HepG2 (cell line): ENCODE measurements around the gene GARIN3. TPM values are rescaled to one million over a fixed set of nuclear protein-coding genes. Genes with fewer than 3 reads are reported as not detected.

Experiments used
- ATAC-seq: fragments of 200-7000 bp; cut with Tn5 transposase; 3 replicates; pipeline ENCODE4 v1.9.1; 2020; ENCODE audit warnings: mild to moderate bottlenecking, moderate library complexity
- BruUV-seq: library from RNA; stranded (reverse); fragments of 400-500 nt; replicated peaks from 2 replicates; lab custom pipeline; 2021; lab: Mats Ljungman, UMichigan
- CTCF ChIA-PET: fragments of 300-600 bp; formaldehyde crosslinking; extraction: SDS; loops from one replicate; lab custom pipeline; 2021; ENCODE audit warnings: low total read pairs, inconsistent platforms, low intra/inter-chr PET ratio; lab: Yijun Ruan, JAX
- POLR2A ChIA-PET: fragments of 350-600 bp; sonication (Branson Sonifier 250); formaldehyde crosslinking; loops from one replicate; lab custom pipeline; 2020; ENCODE audit warnings: antibody characterized with exemption, inconsistent platforms; lab: Yijun Ruan, JAX
- DNase-seq: peaks from one replicate; pipeline ENCODE4 v3.0.0-alpha.2; 2015; ENCODE audit warnings: low spot score
- FAIRE-seq: peaks from 3 replicates; lab custom pipeline; 2011; peaks lifted over from hg19 to GRCh38; lab: Jason Lieb, UNC
- H2AFZ ChIP-seq: one replicate; pipeline ENCODE4 v1.6.1; 2011; ENCODE audit warnings: low read length, inconsistent platforms
- H3K27ac ChIP-seq: fragments of 300-600 bp; 3 replicates; pipeline ENCODE4 v1.8.0; 2011; ENCODE audit warnings: mixed run types, mild to moderate bottlenecking, mixed read lengths, low read length, inconsistent platforms; ENCODE audit not compliant: insufficient read depth; ENCODE audit errors: extremely low read length
- H3K27me3 ChIP-seq, 2 experiments: fragments of 200-600 bp in 1 of 2; 2 replicates in 1 of 2; 3 replicates in 1 of 2; pipeline versions ENCODE4 v1.6.0 to v1.8.0; 2011; ENCODE audit warnings: low read length in 2 of 2, mild to moderate bottlenecking in 2 of 2, moderate library complexity in 2 of 2, inconsistent platforms in 1 of 2; ENCODE audit not compliant: insufficient read depth in 2 of 2, control insufficient read depth in 1 of 2
- H3K36me3 ChIP-seq, 2 experiments: fragments of 200-600 bp in 1 of 2; replicated peaks in 1 of 2; 2 replicates in 1 of 2; 3 replicates in 1 of 2; pipeline versions ENCODE4 v1.5.1 to v1.8.0; 2011; ENCODE audit warnings: low read length in 2 of 2, inconsistent platforms in 1 of 2; ENCODE audit not compliant: insufficient read depth in 2 of 2, control insufficient read depth in 1 of 2
- H3K4me1 ChIP-seq: 2 replicates; pipeline ENCODE4 v1.5.1; 2012; ENCODE audit warnings: low read length, inconsistent platforms; ENCODE audit not compliant: insufficient read depth
- H3K4me2 ChIP-seq: 2 replicates; pipeline ENCODE4 v1.6.0; 2011; ENCODE audit warnings: low read depth, low read length, inconsistent platforms
- H3K4me3 ChIP-seq, 3 experiments: fragments of 200-600 bp in 1 of 3; sonication (generic), shearing (Covaris generic) in 1 of 3; replicated peaks in 1 of 3; 2 replicates each; pipeline ENCODE4 v1.5.1; 2011 to 2016; ENCODE audit warnings: low read length in 3 of 3, inconsistent platforms in 2 of 3, low read depth in 2 of 3, mild to moderate bottlenecking in 2 of 3, control low read depth in 1 of 3, mixed read lengths in 1 of 3; ENCODE audit not compliant: insufficient read depth in 1 of 3
- H3K79me2 ChIP-seq: one replicate; pipeline ENCODE4 v1.6.1; 2011; ENCODE audit warnings: low read length, inconsistent platforms; ENCODE audit not compliant: insufficient read depth
- H3K9ac ChIP-seq: 2 replicates; pipeline ENCODE4 v1.6.0; 2011; ENCODE audit warnings: mild to moderate bottlenecking, low read depth, low read length, inconsistent platforms; ENCODE audit not compliant: insufficient read depth
- H3K9me3 ChIP-seq: 2 replicates; pipeline ENCODE4 v1.5.1; 2012; ENCODE audit warnings: mild to moderate bottlenecking, low read length
- H4K20me1 ChIP-seq: 2 replicates; pipeline ENCODE4 v1.6.0; 2011; ENCODE audit warnings: inconsistent platforms, mild to moderate bottlenecking, low read length, moderate library complexity; ENCODE audit not compliant: insufficient read depth
- CBX1 ChIP-seq: IDR thresholded peaks from one replicate; pipeline ENCODE4 v1.6.1; 2016; ENCODE audit warnings: antibody characterized with exemption, low read depth
- DRAP1 ChIP-seq: IDR thresholded peaks from 2 replicates; pipeline ENCODE4 v1.6.1; 2016; ENCODE audit warnings: missing genetic modification reagents, missing compliant biosample characterization
- HDAC2 ChIP-seq: sonication (generic); formaldehyde crosslinking; IDR thresholded peaks from 2 replicates; pipeline ENCODE4 v1.4.0; 2020; ENCODE audit warnings: missing genetic modification reagents
- KLF12 ChIP-seq: sonication (generic); formaldehyde crosslinking; IDR thresholded peaks from 2 replicates; pipeline ENCODE4 v1.4.0; 2020; ENCODE audit warnings: missing genetic modification reagents, borderline replicate concordance
- KLF9 ChIP-seq: IDR thresholded peaks from 2 replicates; pipeline ENCODE4 v1.6.1; 2016; ENCODE audit warnings: low read depth
- NR2C2 ChIP-seq: sonication (generic); formaldehyde crosslinking; IDR thresholded peaks from 2 replicates; pipeline ENCODE4 v1.4.0; 2020; ENCODE audit warnings: missing genetic modification reagents, mild to moderate bottlenecking, moderate library complexity, borderline replicate concordance
- TCF7 ChIP-seq: sonication (generic); IDR thresholded peaks from 2 replicates; pipeline ENCODE4 v1.6.1; 2016; ENCODE audit warnings: antibody characterized with exemption, low read depth
- TEAD3 ChIP-seq: optimal IDR thresholded peaks from 2 replicates; pipeline ENCODE3; 2016; ENCODE audit warnings: borderline replicate concordance
- TERF1 ChIP-seq: sonication (generic); formaldehyde crosslinking; IDR thresholded peaks from 2 replicates; pipeline ENCODE4 v1.8.0; 2022; ENCODE audit warnings: mild to moderate bottlenecking, missing genetic modification reagents, moderate library complexity
- UBTF ChIP-seq: sonication (generic); formaldehyde crosslinking; IDR thresholded peaks from 2 replicates; pipeline ENCODE4 v1.4.0; 2020; ENCODE audit warnings: mild to moderate bottlenecking, missing genetic modification reagents
- ZBTB20 ChIP-seq: sonication (generic); formaldehyde crosslinking; IDR thresholded peaks from 2 replicates; pipeline ENCODE4 v1.8.1; 2023; ENCODE audit warnings: missing genetic modification reagents, low read depth, mild to moderate bottlenecking, borderline replicate concordance
- ZBTB8A ChIP-seq: sonication (generic); formaldehyde crosslinking; IDR thresholded peaks from 2 replicates; pipeline ENCODE4 v1.4.0; 2020; ENCODE audit warnings: mild to moderate bottlenecking, low read depth, missing genetic modification reagents, borderline replicate concordance
- ZNF605 ChIP-seq: sonication (generic); formaldehyde crosslinking; IDR thresholded peaks from 2 replicates; pipeline ENCODE4 v1.8.0; 2022; ENCODE audit warnings: mild to moderate bottlenecking, missing genetic modification reagents
- WGBS: methylation state at CpG from one replicate; pipeline ENCODE4 v1.1.6; 2017; ENCODE audit warnings: low lambda C conversion rate; 5-methylcytosine and 5-hydroxymethylcytosine counted together
- in situ Hi-C: cut with HindIII; loops from 2 replicates; pipeline ENCODE4 v1.10.0; 2017; ENCODE audit warnings: low pct_unique_long_range_greater_than_20kb; ENCODE audit not compliant: extremely low pct_ligation_motif_present
- intact Hi-C: fragments of 100-400 bp; cut with micrococcal nuclease; formaldehyde crosslinking; loops from one replicate; pipeline ENCODE4 v1.10.0; 2022; ENCODE audit not compliant: unreplicated experiment
- polyA plus RNA-seq, 8 experiments: library from polyadenylated mRNA; depleted of rRNA in 3 of 8; stranded (reverse) in 7 of 8; unstranded in 1 of 8; fragments of >200 nt; fragmentation: Illumina TruSeq in 4 of 8; extraction: Trizol in 4 of 8; gene quantifications; 2 replicates each; pipeline versions ENCODE4 v1.2.1 to v1.2.3, GENCODE V29; 2011 to 2016; ENCODE audit warnings: low read depth in 4 of 8, missing spikeins in 1 of 8, mixed read lengths in 1 of 8; ENCODE audit not compliant: insufficient read depth in 1 of 8
- total RNA-seq, 5 experiments: library from RNA; depleted of rRNA; stranded (reverse); fragments of >200 nt; fragmentation: Illumina TruSeq; extraction: Trizol; gene quantifications; 2 replicates each; pipeline ENCODE4 v1.2.3, GENCODE V29; 2016; ENCODE audit warnings: low read depth in 1 of 5

GARIN3 gene
- total and polyA plus RNA-seq, 2 of the 13 experiments (the other 11 are each of a cell fraction or from before 2014, with no cell fraction given): not detected

- BruUV-seq: no TSS peak
- H3K27ac ChIP-seq: no peak overlapping the region
Observed at GRCh38 chr5:157130925-157131324, 35.1 kb downstream of the GARIN3 start.

More at GRCh38 chr5:157130925-157131324, 35.1 kb downstream of the GARIN3 start:
- DNase-seq (no peak), ATAC-seq (no peak), FAIRE-seq (no peak)
- intact Hi-C loops (loop anchor here (5.0 to 10.0 kb wide), 4 partner anchors 194 to 1516 kb away; no protein-coding TSS in a partner anchor), in situ Hi-C loops (loop anchor here (25.0 kb wide), 3 partner anchors 294 to 1194 kb away; no protein-coding TSS in a partner anchor)
- Histone ChIP-seq H2AFZ (no peak overlapping the region), H3K9me3 (no peaks in the 10 kb centered on the region), H4K20me1 (no peaks in the 10 kb centered on the region), H3K79me2 (no peaks in the 10 kb centered on the region), H3K27me3 (no peaks in the 10 kb centered on the region), H3K4me2 (no peak overlapping the region), H3K9ac (no peak overlapping the region), H3K36me3 (no peaks in the 10 kb centered on the region), H3K4me1 (peaks cover 24% of the 10 kb centered on the region; the same call in 1 of the 2 replicates), H3K4me3 (no peak overlapping the region)
- POLR2A ChIA-PET: no interaction called here
- CTCF ChIA-PET: no interaction called here
- WGBS: 94% methylated on average over 7 of the region's 7 CpGs
- no peak for TF ChIP-seq TCF7
- no peak for TF ChIP-seq ZBTB20 (CRISPR knock-in tag)
- TF ChIP-seq HDAC2 (CRISPR knock-in tag): no peak
- no peak for TF ChIP-seq TEAD3 (CRISPR knock-in tag)
- no peak for TF ChIP-seq UBTF (CRISPR knock-in tag)
- TF ChIP-seq KLF9 (CRISPR knock-in tag): no peak
- no peak for TF ChIP-seq KLF12 (CRISPR knock-in tag)
- TF ChIP-seq NR2C2 (CRISPR knock-in tag): no peak
- TF ChIP-seq DRAP1: no peak
- no peak for TF ChIP-seq ZBTB8A (CRISPR knock-in tag)
- TF ChIP-seq CBX1: no peak
- TF ChIP-seq ZNF605 (CRISPR knock-in tag): no peak
- no peak for TF ChIP-seq TERF1 (CRISPR knock-in tag)
